ENCODE results near the gene RIBC2. TPM values are rescaled to one million over a fixed set of nuclear protein-coding genes. Genes with fewer than 3 reads are reported as not detected.
"Not testable (repeated sequence)": the region's sequence is repeated elsewhere in the genome, so short reads cannot be mapped to it uniquely, and the experiment has no call there.

The RIBC2 gene
- total and polyA plus RNA-seq, 11 donors = 0.07 to 1.0 TPM; not detected in 9

- WGBS, 4 donors = 4 to 6% (median 4%) methylated on average over 20 of the region's 20 CpGs
- Histone ChIP-seq H3K27ac (peak overlapping the region in 11 of 12 donors; percentile 17 to 75 (median 61)), H3K27me3 (peaks cover 0 to 11% (median 0%) of the 10 kb centered on the region in 9 donors), H3K4me3 (peak overlapping the region in 8 of 12 donors; percentile 18 to 44 (median 28)), H3K4me1 (peaks cover 0 to 14% (median 6%) of the 10 kb centered on the region in 12 donors), H3K36me3 (no peaks in the 10 kb centered on the region), H3K9me3 (no peaks in the 10 kb centered on the region)
- ATAC-seq (peak; percentile 86 to 96 (median 94)), DNase-seq (peak; percentile 82 to 92 (median 87))
- intact Hi-C loops (cut with DNase I) = loop anchor here (1.0 to 10.0 kb wide), 6 partner anchors 118 to 167 kb away; no protein-coding TSS in a partner anchor
- TF ChIP-seq POLR2A (IDR thresholded peaks at IDR 0.05) = no peak
- TF ChIP-seq CTCF (IDR thresholded peaks at IDR 0.05) = peak; percentile 93 to 99 (median 96)
Measured at GRCh38 chr22:45435544-45436139, 22.1 kb downstream of the RIBC2 start.

- WGBS, 4 donors = 74 to 94% (median 84%) methylated on average over 14 to 34 of the region's 34 CpGs
- peaks cover 0 to 15% (median 8%) of the 10 kb centered on the region in 12 donors for H3K4me1 ChIP-seq
- not testable (repeated sequence) for DNase-seq, H3K27ac ChIP-seq, H3K9me3 ChIP-seq, H3K4me3 ChIP-seq, H3K36me3 ChIP-seq, ATAC-seq
- intact Hi-C loops (cut with DNase I) = loop anchor here in 4 of 10 donors (1.0 to 10.0 kb wide), 3 partner anchors 120 to 168 kb away; no protein-coding TSS in a partner anchor
- H3K27me3 ChIP-seq = peaks cover 0 to 11% (median 0%) of the 10 kb centered on the region in 9 donors
- TF ChIP-seq CTCF (IDR thresholded peaks at IDR 0.05) = peak in 1 of 12 donors; percentile 17
Measured at GRCh38 chr22:45436871-45437517, 23.5 kb downstream of the RIBC2 start.

- ATAC-seq (no peak), DNase-seq (no peak)
- no peak overlapping the region for H3K27ac ChIP-seq
- peaks cover 0 to 15% (median 8%) of the 10 kb centered on the region in 12 donors for H3K4me1 ChIP-seq
- intact Hi-C loops (cut with DNase I) = loop anchor here in 3 of 10 donors (5.0 to 10.0 kb wide), 2 partner anchors 121 to 124 kb away; no protein-coding TSS in a partner anchor
- no peak for TF ChIP-seq CTCF (IDR thresholded peaks at IDR 0.05)
- no peaks in the 10 kb centered on the region for H3K9me3 ChIP-seq
- H3K36me3 ChIP-seq = no peaks in the 10 kb centered on the region
- peaks cover 0 to 11% (median 0%) of the 10 kb centered on the region in 9 donors for H3K27me3 ChIP-seq
- H3K4me3 ChIP-seq = no peak overlapping the region
Measured at GRCh38 chr22:45438336-45438735, 24.8 kb downstream of the RIBC2 start.

- H3K27ac ChIP-seq, ATAC-seq, H3K9me3 ChIP-seq, H3K36me3 ChIP-seq, H3K4me1 ChIP-seq, H3K4me3 ChIP-seq, DNase-seq: not testable (repeated sequence)
- H3K27me3 ChIP-seq = peaks cover 0 to 11% (median 0%) of the 10 kb centered on the region in 9 donors
- intact Hi-C loops (cut with DNase I) = loop anchor here in 8 of 10 donors (1.0 to 10.0 kb wide), 4 partner anchors 74 to 113 kb away; no protein-coding TSS in a partner anchor
- 50 to 58% (median 52%) methylated on average over 13 of the region's 13 CpGs for WGBS, 4 donors
Measured at GRCh38 chr22:45440688-45441087, 27.2 kb downstream of the RIBC2 start.
